ENCODE results near the gene CTNNBL1.

Gene CTNNBL1

GRCh38 chr20:37741055-37741454 is 47.2 kb downstream of the CTNNBL1 start:
- no peak for DNase-seq (ENCODE audit: low spot score)

- no peak for DNase-seq (ENCODE audit: low spot score)
Observed at GRCh38 chr20:37741570-37741969, 47.7 kb downstream of the CTNNBL1 start.

GRCh38 chr20:37742131-37742530 is 48.3 kb downstream of the CTNNBL1 start:
- DNase-seq (ENCODE audit: low spot score): no peak

- DNase-seq (ENCODE audit: low spot score): no peak
Observed at GRCh38 chr20:37744347-37744746, 50.5 kb downstream of the CTNNBL1 start.

- DNase-seq (ENCODE audit: low spot score): no peak
Observed at GRCh38 chr20:37745553-37745952, 51.7 kb downstream of the CTNNBL1 start.

GRCh38 chr20:37748015-37748414 is 54.2 kb downstream of the CTNNBL1 start:
- DNase-seq (ENCODE audit: low spot score): no peak

GRCh38 chr20:37749218-37749617 is 55.4 kb downstream of the CTNNBL1 start:
- DNase-seq (ENCODE audit: low spot score): no peak

- DNase-seq (ENCODE audit: low spot score): no peak
Observed at GRCh38 chr20:37749620-37750403, 56.0 kb downstream of the CTNNBL1 start.

GRCh38 chr20:37755665-37756064 is 61.8 kb downstream of the CTNNBL1 start:
- DNase-seq (ENCODE audit: low spot score): peak; percentile 65

GRCh38 chr20:37756234-37756633 is 62.4 kb downstream of the CTNNBL1 start:
- DNase-seq (ENCODE audit: low spot score): no peak

- no peak for DNase-seq (ENCODE audit: low spot score)
Observed at GRCh38 chr20:37757550-37757949, 63.7 kb downstream of the CTNNBL1 start.

- no peak for DNase-seq (ENCODE audit: low spot score)
Observed at GRCh38 chr20:37758332-37758731, 64.5 kb downstream of the CTNNBL1 start.

GRCh38 chr20:37759052-37759553 is 65.3 kb downstream of the CTNNBL1 start:
- no peak for DNase-seq (ENCODE audit: low spot score)

- no peak for DNase-seq (ENCODE audit: low spot score)
Observed at GRCh38 chr20:37759761-37760209, 66.0 kb downstream of the CTNNBL1 start.

- DNase-seq (ENCODE audit: low spot score): no peak
Observed at GRCh38 chr20:37760322-37760721, 66.5 kb downstream of the CTNNBL1 start.

- DNase-seq (ENCODE audit: low spot score): no peak
Observed at GRCh38 chr20:37762716-37763485, 69.1 kb downstream of the CTNNBL1 start.

GRCh38 chr20:37764333-37764935 is 70.6 kb downstream of the CTNNBL1 start:
- DNase-seq (ENCODE audit: low spot score): no peak

- no peak for DNase-seq (ENCODE audit: low spot score)
Observed at GRCh38 chr20:37770908-37771307, 77.1 kb downstream of the CTNNBL1 start.

GRCh38 chr20:37773291-37773826 is 79.5 kb downstream of the CTNNBL1 start:
- no peak for DNase-seq (ENCODE audit: low spot score)

- DNase-seq (ENCODE audit: low spot score): no peak
Observed at GRCh38 chr20:37774156-37774555, 80.3 kb downstream of the CTNNBL1 start.

GRCh38 chr20:37775200-37775599 is 81.4 kb downstream of the CTNNBL1 start:
- no peak for DNase-seq (ENCODE audit: low spot score)

GRCh38 chr20:37776049-37776448 is 82.2 kb downstream of the CTNNBL1 start:
- no peak for DNase-seq (ENCODE audit: low spot score)

All from Ammon's horn (tissue), 1 donor.